IPS DF 6.9 (cell line): ENCODE measurements around the gene PBX3.

Experiments
- DNase-seq: peaks from one replicate; pipeline ENCODE4 v3.0.0-alpha.2; 2013; ENCODE audit warnings: low read depth, low spot score
- H3K27ac ChIP-seq: one replicate; pipeline ENCODE4 v1.5.1; 2013; ENCODE audit warnings: low read length, control low read depth
- H3K27me3 ChIP-seq: 2 replicates; pipeline ENCODE4 v1.6.1; 2013; ENCODE audit warnings: mild to moderate bottlenecking, low read length; ENCODE audit not compliant: control insufficient read depth, insufficient read depth
- H3K36me3 ChIP-seq: 2 replicates; pipeline ENCODE4 v1.6.1; 2013; ENCODE audit warnings: low read length; ENCODE audit not compliant: control insufficient read depth, insufficient read depth
- H3K4me1 ChIP-seq: 2 replicates; pipeline ENCODE4 v1.6.1; 2013; ENCODE audit warnings: low read length; ENCODE audit not compliant: control insufficient read depth, insufficient read depth
- H3K4me3 ChIP-seq: 2 replicates; pipeline ENCODE4 v1.5.1; 2013; ENCODE audit warnings: mild to moderate bottlenecking, low read length
- H3K9me3 ChIP-seq: 2 replicates; pipeline ENCODE4 v1.6.1; 2013; ENCODE audit warnings: low read length, inconsistent platforms; ENCODE audit not compliant: control insufficient read depth, insufficient read depth
- WGBS: extraction: QIAGEN DNeasy Blood & Tissue Kit; methylation state at CpG from one replicate; pipeline ENCODE4 v1.1.7; 2013; ENCODE audit warnings: mixed read lengths, missing lambda C conversion rate; ENCODE audit not compliant: insufficient read length, insufficient coverage; 5-methylcytosine and 5-hydroxymethylcytosine counted together

Gene PBX3

GRCh38 chr9:125902214-125902613, 155.0 kb downstream of the PBX3 start:
- DNase-seq, result no peak
- Histone ChIP-seq H3K36me3 (no peaks in the 10 kb centered on the region), H3K27ac (no peak overlapping the region), H3K9me3 (no peaks in the 10 kb centered on the region), H3K27me3 (no peaks in the 10 kb centered on the region), H3K4me1 (no peaks in the 10 kb centered on the region), H3K4me3 (no peak overlapping the region)
- no CpG with 5 or more reads among the region's 3 CpGs for WGBS

GRCh38 chr9:125902831-125903512, 155.8 kb downstream of the PBX3 start:
- DNase-seq, result no peak
- Histone ChIP-seq H3K36me3 (no peaks in the 10 kb centered on the region), H3K4me1 (peaks cover under 1% of the 10 kb centered on the region; the same call in 1 of the 2 replicates), H3K4me3 (no peak overlapping the region), H3K27me3 (no peaks in the 10 kb centered on the region), H3K27ac (no peak overlapping the region), H3K9me3 (no peaks in the 10 kb centered on the region)
- WGBS, result no CpG with 5 or more reads among the region's 2 CpGs

DNA sequence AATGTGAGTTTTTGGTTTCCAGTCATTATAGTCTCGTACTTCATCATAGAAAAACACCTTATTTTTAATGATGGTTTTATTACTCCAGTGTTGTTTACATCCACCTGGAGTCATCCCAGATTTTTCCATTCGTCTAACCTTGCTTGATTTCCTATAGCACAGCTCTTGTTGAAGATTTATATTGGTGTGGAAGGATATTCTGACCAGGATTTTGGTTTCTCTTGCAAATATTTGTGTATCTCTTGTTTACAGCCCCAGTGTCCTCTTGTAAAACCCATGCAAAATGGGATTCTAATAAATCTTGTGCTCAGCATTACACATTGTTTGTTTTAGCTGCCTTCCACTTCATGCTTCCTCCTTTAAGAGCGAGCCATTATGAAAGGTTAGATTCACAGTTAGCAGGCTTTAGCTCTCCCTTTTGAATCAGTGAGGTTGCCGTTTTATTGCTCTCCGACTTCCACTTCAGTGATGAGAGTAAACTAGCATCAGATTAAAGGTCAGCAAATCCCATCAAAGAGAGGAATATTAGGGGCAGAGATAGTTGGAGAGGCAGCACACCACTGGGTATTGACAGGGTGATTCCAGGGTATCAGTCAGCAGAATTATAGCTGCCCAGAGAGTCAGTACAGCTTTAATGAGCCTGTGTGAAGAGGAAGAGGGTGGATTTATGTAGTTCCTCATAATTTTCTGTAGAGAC, 157.1 kb downstream of the PBX3 start:
- H3K36me3 ChIP-seq, result no peaks in the 10 kb centered on the region

GRCh38 chr9:125906144-125906543, 159.0 kb downstream of the PBX3 start:
- no CpG with 5 or more reads among the region's 1 CpG for WGBS
- Histone ChIP-seq H3K27me3 (no peaks in the 10 kb centered on the region), H3K4me1 (peaks cover 3% of the 10 kb centered on the region), H3K4me3 (no peak overlapping the region), H3K9me3 (no peaks in the 10 kb centered on the region), H3K27ac (no peak overlapping the region), H3K36me3 (no peaks in the 10 kb centered on the region)
- DNase-seq, result no peak

More for the DNA sequence above, 157.1 kb downstream of the PBX3 start:
- DNase-seq, result no peak
- Histone ChIP-seq H3K9me3 (no peaks in the 10 kb centered on the region), H3K27me3 (no peaks in the 10 kb centered on the region), H3K27ac (no peak overlapping the region), H3K4me3 (no peak overlapping the region), H3K4me1 (peaks cover 3% of the 10 kb centered on the region)
- WGBS, result no CpG with 5 or more reads among the region's 5 CpGs

- DNase-seq, result no peak
- H3K4me3 ChIP-seq, result no peak overlapping the region
- no peaks in the 10 kb centered on the region for H3K9me3 ChIP-seq
- H3K27me3 ChIP-seq, result no peaks in the 10 kb centered on the region
- WGBS, result no CpG with 5 or more reads among the region's 1 CpG
- H3K36me3 ChIP-seq, result no peaks in the 10 kb centered on the region
- H3K27ac ChIP-seq, result no peak overlapping the region
- peaks cover 3% of the 10 kb centered on the region for H3K4me1 ChIP-seq
Measured at GRCh38 chr9:125906893-125907292, 159.7 kb downstream of the PBX3 start.

- peaks cover 3% of the 10 kb centered on the region for H3K4me1 ChIP-seq
- no peaks in the 10 kb centered on the region for H3K27me3 ChIP-seq
- no peaks in the 10 kb centered on the region for H3K9me3 ChIP-seq
- no CpG with 5 or more reads among the region's 4 CpGs for WGBS
- H3K27ac ChIP-seq, result no peak overlapping the region
- no peaks in the 10 kb centered on the region for H3K36me3 ChIP-seq
- H3K4me3 ChIP-seq, result no peak overlapping the region
- no peak for DNase-seq
Measured at GRCh38 chr9:125908136-125908535, 161.0 kb downstream of the PBX3 start.

- H3K9me3 ChIP-seq, result no peaks in the 10 kb centered on the region
- no peaks in the 10 kb centered on the region for H3K36me3 ChIP-seq
- peaks cover 3% of the 10 kb centered on the region for H3K4me1 ChIP-seq
- no peak overlapping the region for H3K4me3 ChIP-seq
- no peak overlapping the region for H3K27ac ChIP-seq
- WGBS, result no CpG with 5 or more reads among the region's 2 CpGs
- H3K27me3 ChIP-seq, result no peaks in the 10 kb centered on the region
- DNase-seq, result no peak
Measured at GRCh38 chr9:125908966-125909365, 161.8 kb downstream of the PBX3 start.

DNA sequence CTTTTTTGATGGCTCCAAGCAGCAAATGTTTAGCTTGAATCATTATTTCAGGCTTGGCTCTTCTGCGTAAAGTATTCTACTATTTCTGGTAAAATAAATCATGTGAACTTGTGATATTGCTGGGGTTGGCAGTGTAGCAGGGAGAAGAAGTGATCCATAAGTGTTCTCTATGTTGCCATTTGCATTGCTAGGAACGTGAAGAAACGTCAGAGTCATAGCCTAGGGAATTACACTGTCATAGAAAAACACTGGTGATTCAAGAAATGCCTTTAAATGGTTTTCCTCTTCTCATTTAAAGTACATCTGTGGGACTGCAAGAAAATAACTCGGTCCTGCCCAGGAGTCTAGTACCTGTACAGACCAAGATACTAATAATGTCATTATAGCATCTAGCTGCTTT, 162.3 kb downstream of the PBX3 start:
- DNase-seq, result no peak
- H3K4me1 ChIP-seq, result peaks cover 3% of the 10 kb centered on the region
- H3K4me3 ChIP-seq, result no peak overlapping the region
- no CpG with 5 or more reads among the region's 4 CpGs for WGBS
- no peaks in the 10 kb centered on the region for H3K27me3 ChIP-seq
- H3K27ac ChIP-seq, result no peak overlapping the region
- H3K9me3 ChIP-seq, result no peaks in the 10 kb centered on the region
- H3K36me3 ChIP-seq, result no peaks in the 10 kb centered on the region

GRCh38 chr9:125910286-125910685, 163.1 kb downstream of the PBX3 start:
- Histone ChIP-seq H3K27ac (no peak overlapping the region), H3K4me3 (no peak overlapping the region), H3K9me3 (no peaks in the 10 kb centered on the region), H3K27me3 (no peaks in the 10 kb centered on the region), H3K36me3 (no peaks in the 10 kb centered on the region), H3K4me1 (peaks cover 3% of the 10 kb centered on the region)
- no CpG with 5 or more reads among the region's 7 CpGs for WGBS
- no peak for DNase-seq

DNA sequence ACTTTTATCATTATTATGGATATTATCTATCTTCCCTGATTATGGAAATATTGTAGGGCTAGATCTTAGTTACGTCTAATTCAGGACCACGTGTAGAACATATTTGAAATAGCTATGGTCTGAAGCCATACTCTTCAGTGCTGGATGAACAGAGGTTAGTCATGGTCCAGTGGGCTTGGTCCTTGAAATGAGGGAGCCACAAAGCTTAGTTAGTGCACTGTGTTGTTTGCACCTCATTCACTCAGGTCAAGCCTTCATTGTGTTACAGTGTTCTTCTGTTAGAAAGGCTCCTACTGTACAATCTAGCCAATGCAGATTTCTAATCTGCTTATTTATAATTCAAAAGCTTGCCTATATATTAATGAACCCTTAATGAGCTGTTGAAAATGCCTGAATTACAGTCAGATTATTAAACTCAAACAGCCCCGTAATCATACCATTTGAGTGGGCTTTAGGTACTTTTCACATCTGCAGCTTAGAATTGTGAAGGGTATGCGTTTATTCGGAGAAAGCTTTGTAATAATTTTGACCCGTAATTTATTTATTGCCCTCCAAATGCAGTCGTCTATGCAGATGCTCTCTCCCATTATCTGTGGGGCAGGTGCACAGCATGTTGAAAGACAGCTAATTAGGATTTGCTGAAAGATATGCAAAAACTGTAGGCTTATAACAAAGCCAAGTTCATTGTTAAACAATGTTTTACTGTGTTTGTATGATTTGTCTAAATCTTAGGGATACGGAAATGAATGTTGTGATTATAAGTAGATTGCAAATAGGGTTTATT, 164.9 kb downstream of the PBX3 start:
- Histone ChIP-seq H3K4me1 (peaks cover 3% of the 10 kb centered on the region), H3K4me3 (no peak overlapping the region), H3K27me3 (no peaks in the 10 kb centered on the region), H3K36me3 (no peaks in the 10 kb centered on the region), H3K9me3 (no peaks in the 10 kb centered on the region), H3K27ac (no peak overlapping the region)
- WGBS, result 100% methylated on average over 1 of the region's 8 CpGs
- DNase-seq, result no peak
